ENCODE data around the gene CD1D. TPM values are rescaled to one million over a fixed set of nuclear protein-coding genes. Genes with fewer than 3 reads are reported as not detected.
"Not testable (repeated sequence)": the region's sequence is repeated elsewhere in the genome, so short reads cannot be mapped to it uniquely, and the experiment has no call there.

Gene CD1D
- total RNA-seq, 1 experiment from 2014 or later = 1.3 TPM

GRCh38 chr1:158176399-158176798, 4.3 kb upstream of the CD1D start:
- CTCF ChIA-PET = no interaction called here

DNA sequence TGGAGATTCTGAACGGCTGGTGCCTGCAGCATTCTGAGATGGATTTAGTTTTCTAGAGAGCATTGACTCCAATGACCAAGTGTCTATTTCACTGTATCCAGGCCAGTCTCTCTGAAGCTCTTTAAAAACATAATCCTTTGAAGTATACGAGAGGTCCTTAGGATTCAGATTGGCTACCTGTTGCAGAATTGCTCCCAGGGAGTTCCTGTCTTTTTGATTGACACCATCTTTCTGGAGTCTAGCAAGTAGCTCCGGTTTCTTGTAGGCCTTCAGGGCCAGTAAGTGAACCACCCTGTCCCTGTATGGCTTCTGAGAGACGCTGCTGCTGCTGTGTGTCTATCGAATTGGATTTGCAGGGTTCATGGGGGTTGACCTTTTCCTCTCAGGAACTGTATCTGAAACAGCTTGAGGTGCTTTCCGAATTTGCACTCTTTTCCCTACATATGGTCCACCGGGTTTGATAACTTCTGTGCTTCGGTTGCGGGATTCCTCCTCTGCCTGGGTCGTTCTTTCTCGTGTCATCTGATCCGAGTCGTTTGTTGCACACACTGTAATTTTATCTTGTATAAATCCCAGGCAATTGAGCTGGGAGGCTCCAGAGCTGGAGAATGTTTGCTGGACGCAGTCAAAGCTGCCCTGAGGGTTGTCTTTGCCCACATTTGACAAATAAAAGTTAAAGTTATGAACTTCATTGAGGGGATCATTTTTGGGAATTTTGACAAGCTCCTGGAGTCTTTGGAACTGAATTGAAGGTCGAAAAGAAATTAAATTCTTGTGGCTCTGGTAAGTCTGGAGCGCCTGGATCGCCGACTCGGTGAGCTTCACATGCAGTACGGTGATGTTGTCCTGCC, 3.6 kb upstream of the CD1D start:
- CTCF ChIA-PET = interaction anchor here (1.2 kb wide), 1 partner anchor 9 kb away, joined by 3 read pairs; no protein-coding TSS in a partner anchor
- H3K27me3 ChIP-seq (replicated peaks; ENCODE audit: insufficient read depth, low read depth, low read length, poor library complexity); POLR2A ChIA-PET (ENCODE audit: low non-redundant PET): not testable (repeated sequence)

More at GRCh38 chr1:158176399-158176798, 4.3 kb upstream of the CD1D start:
- H3K9me3 ChIP-seq (ENCODE audit: low read depth, low read length, poor library complexity, severe bottlenecking) = no peaks in the 10 kb centered on the region
- no peak overlapping the region for H3K27ac ChIP-seq (ENCODE audit: low read depth, low read length, poor library complexity, severe bottlenecking)
- peaks cover 5% of the 10 kb centered on the region for H3K4me1 ChIP-seq (ENCODE audit: insufficient read depth, low read length, poor library complexity, severe bottlenecking)
- H3K36me3 ChIP-seq (ENCODE audit: insufficient read depth, low read length, poor library complexity, severe bottlenecking) = no peaks in the 10 kb centered on the region
- H3K27me3 ChIP-seq (replicated peaks; ENCODE audit: insufficient read depth, low read depth, low read length, poor library complexity) = peaks cover 6% of the 10 kb centered on the region
- intact Hi-C loops (cut with micrococcal nuclease; ENCODE audit: unreplicated experiment) = no loop called here
- H3K4me3 ChIP-seq (ENCODE audit: low read depth, low read length, poor library complexity, severe bottlenecking) = no peak overlapping the region
- POLR2A ChIA-PET (ENCODE audit: low non-redundant PET) = interaction anchor here (0.6 kb wide), 1 partner anchor 994 kb away, joined by 3 read pairs; no protein-coding TSS in a partner anchor
- TF ChIP-seq EZH2 (IDR thresholded peaks at IDR 0.05; ENCODE audit: borderline replicate concordance, low read depth, low read length, poor library complexity, severe bottlenecking) = no peak
- TF ChIP-seq CTCF (conservative IDR thresholded peaks at IDR 0.05; ENCODE audit: low read depth, low read length) = no peak
- no peak for DNase-seq (ENCODE audit: low spot score)
- no TSS peak for BruUV-seq (replicated peaks)

GRCh38 chr1:158177700-158178450, 2.8 kb upstream of the CD1D start:
- ChIA-PET CTCF (interaction anchor here (1.2 kb wide), 1 partner anchor 8 kb away, joined by 3 read pairs; no protein-coding TSS in a partner anchor), POLR2A (ENCODE audit: low non-redundant PET) (interaction anchor here (0.7 kb wide), 1 partner anchor 1041 kb away, joined by 3 read pairs; no protein-coding TSS in a partner anchor)
- H3K9me3 ChIP-seq (ENCODE audit: low read depth, low read length, poor library complexity, severe bottlenecking) = no peaks in the 10 kb centered on the region
- H3K27me3 ChIP-seq (replicated peaks; ENCODE audit: insufficient read depth, low read depth, low read length, poor library complexity) = peaks cover 10% of the 10 kb centered on the region
- DNase-seq (ENCODE audit: low spot score) = peak; percentile 78
- intact Hi-C loops (cut with micrococcal nuclease; ENCODE audit: unreplicated experiment) = no loop called here
- no peaks in the 10 kb centered on the region for H3K36me3 ChIP-seq (ENCODE audit: insufficient read depth, low read length, poor library complexity, severe bottlenecking)
- peaks cover 5% of the 10 kb centered on the region for H3K4me1 ChIP-seq (ENCODE audit: insufficient read depth, low read length, poor library complexity, severe bottlenecking)
- BruUV-seq (replicated peaks) = no TSS peak
- H3K4me3 ChIP-seq (ENCODE audit: low read depth, low read length, poor library complexity, severe bottlenecking) = peak overlapping the region; percentile 24
- no peak overlapping the region for H3K27ac ChIP-seq (ENCODE audit: low read depth, low read length, poor library complexity, severe bottlenecking)
- TF ChIP-seq EZH2 (IDR thresholded peaks at IDR 0.05; ENCODE audit: borderline replicate concordance, low read depth, low read length, poor library complexity, severe bottlenecking) (no peak), CTCF (conservative IDR thresholded peaks at IDR 0.05; ENCODE audit: low read depth, low read length) (no peak)

More for the DNA sequence above, 3.6 kb upstream of the CD1D start:
- H3K36me3 ChIP-seq (ENCODE audit: insufficient read depth, low read length, poor library complexity, severe bottlenecking); intact Hi-C loops (cut with micrococcal nuclease; ENCODE audit: unreplicated experiment); H3K27ac ChIP-seq (ENCODE audit: low read depth, low read length, poor library complexity, severe bottlenecking); H3K4me1 ChIP-seq (ENCODE audit: insufficient read depth, low read length, poor library complexity, severe bottlenecking); DNase-seq (ENCODE audit: low spot score); BruUV-seq (replicated peaks); H3K9me3 ChIP-seq (ENCODE audit: low read depth, low read length, poor library complexity, severe bottlenecking): not testable (repeated sequence)
- peak overlapping the region; percentile 24 for H3K4me3 ChIP-seq (ENCODE audit: low read depth, low read length, poor library complexity, severe bottlenecking)
